Heart right ventricle (tissue), 16 donors: ENCODE data around the gene FOXL2NB. TPM values are rescaled to one million over a fixed set of nuclear protein-coding genes. Genes with fewer than 3 reads are reported as not detected.

Source experiments
- ATAC-seq, 8 donors: fragments of 200-7000 bp; cut with Tn5 transposase; one replicate each; pipeline ENCODE4 v1.9.1; 2020; ENCODE audit warnings: mild to moderate bottlenecking in 8 of 8, moderate library complexity in 8 of 8, moderate number of reproducible peaks in 1 of 8
- DNase-seq, 2 donors: peaks; one replicate each; pipeline ENCODE4 v3.0.0-alpha.2; 2020
- H3K27ac ChIP-seq, 10 donors: fragments of 200-600 bp; sonication (generic) in 2 of 10; one replicate each; pipeline versions ENCODE4 v1.5.0 to v1.8.0; 2020 to 2022; ENCODE audit warnings: mild to moderate bottlenecking in 3 of 10
- H3K27me3 ChIP-seq, 7 donors: fragments of 200-600 bp; one replicate each; pipeline ENCODE4 v1.8.0; 2021 to 2022; ENCODE audit warnings: mild to moderate bottlenecking in 2 of 7
- H3K36me3 ChIP-seq, 9 donors: fragments of 200-600 bp; sonication (generic) in 1 of 9; one replicate each; pipeline versions ENCODE4 v1.5.0 to v1.8.0; 2020 to 2022; ENCODE audit warnings: mild to moderate bottlenecking in 2 of 9
- H3K4me1 ChIP-seq, 9 donors: fragments of 200-600 bp; sonication (generic) in 1 of 9; one replicate each; pipeline versions ENCODE4 v1.5.0 to v1.8.0; 2020 to 2022; ENCODE audit warnings: mild to moderate bottlenecking in 4 of 9
- H3K4me3 ChIP-seq, 10 donors: fragments of 200-600 bp; sonication (generic) in 2 of 10; one replicate each; pipeline versions ENCODE4 v1.5.0 to v1.8.0; 2020 to 2022; ENCODE audit warnings: mild to moderate bottlenecking in 7 of 10, moderate library complexity in 2 of 10
- H3K9me3 ChIP-seq, 11 donors: fragments of 200-600 bp in 10 of 11; sonication (generic) in 2 of 11; one replicate each; pipeline versions ENCODE4 v1.5.0 to v1.8.0; 2013 to 2022; ENCODE audit warnings: mild to moderate bottlenecking in 2 of 11, control low read depth in 1 of 11, moderate library complexity in 1 of 11
- WGBS, 2 donors: extraction: QIAGEN DNeasy Blood & Tissue Kit; methylation state at CpG; one replicate each; pipeline ENCODE4 v1.1.7; 2013; ENCODE audit warnings: inconsistent platforms in 1 of 2; 5-methylcytosine and 5-hydroxymethylcytosine counted together
- intact Hi-C, 10 donors: fragments of 100-400 bp; cut with DNase I; formaldehyde crosslinking; loops; one replicate each; pipeline versions ENCODE4 v1.11.1 to v1.14.2; 2022
- long read RNA-seq, 3 donors: library from polyadenylated mRNA; unstranded; transcript quantifications; one replicate each; pipeline ENCODE4 v2.0.0, GENCODE V29; 2020 to 2021
- polyA plus RNA-seq, 2 donors: library from polyadenylated mRNA; stranded (reverse); fragments of 200-250 nt; gene quantifications; one replicate each; pipeline ENCODE4 v1.2.3, GENCODE V29; 2013
- total RNA-seq, 10 donors: library from RNA; stranded (reverse); fragmentation: NEBNext Ultra II Directional in 3 of 10; extraction: Animal tissue kit (Norgen Biotek cat#: 25700) in 3 of 10; gene quantifications; one replicate each; pipeline versions ENCODE4 v1.2.1 to v1.2.4, GENCODE V29; 2021 to 2023
- TF ChIP-seq, protein P1 (sequence below), 9 donors: fragments of 200-600 bp; sonication (generic) in 2 of 9; IDR thresholded peaks; one replicate each; pipeline versions ENCODE4 v1.5.0 to v1.8.0; 2021 to 2022; ENCODE audit warnings: antibody characterized with exemption in 9 of 9, mild to moderate bottlenecking in 5 of 9, moderate library complexity in 1 of 9
- donor health status: Arrhythmogenic right ventricular cardiomyopathy.
- donor health status: ischemic (EF 13 %, LVEDD 7.1; RV severe dilation, severe dysfunction).
- donor health status: healthy with polysubstance abuse.
- donor health status: DM: no; HTN: yes; CAD: no.
- donor health status: DM: no; HTN: no; CAD: no.
- donor health status: ischemic (EF 25% LVEDD 6.9; RV normal size, moderate dysfunction).
- donor health status: ischemic (EF 25% LVEDD 5.7; RV mildly dilated, moderate dysfunction).
- donor health status: healthy.
- donor health status: DM: yes; HTN: yes; CAD: no.
- donor health status: Ischemic cardiomyopathy.
- donor health status: ischemic (EF 35%, LVEDD 5.7; RV mildly dilated, moderate dysfunction).
- donor health status: nonischemic (EF 11% LVEDD 7.7; RV severe dilation, severe dysfunction).
- donor health status: DM: yes; HTN: yes; CAD: no.
- donor health status: PGD.
- donor health status: ischemic (EF 29% LVEDD 5.4; RV normal size, mild dysfunction).
- donor health status: nonischemic (EF 23%, LVEDD 6.1; RV moderate dilation, normal function).

Gene FOXL2NB
- total RNA-seq (under 1 TPM in 2 of 10 donors, not detected in 8; 0.06 to 0.13 TPM), polyA plus RNA-seq (under 1 TPM in 1 of 2 donors, not detected in 1; 0.01 TPM)
- long read RNA-seq, donor 1 = 0 reads
- long read RNA-seq, donor 2 = 0 reads
- long read RNA-seq, donor 3 = 0 reads

DNA sequence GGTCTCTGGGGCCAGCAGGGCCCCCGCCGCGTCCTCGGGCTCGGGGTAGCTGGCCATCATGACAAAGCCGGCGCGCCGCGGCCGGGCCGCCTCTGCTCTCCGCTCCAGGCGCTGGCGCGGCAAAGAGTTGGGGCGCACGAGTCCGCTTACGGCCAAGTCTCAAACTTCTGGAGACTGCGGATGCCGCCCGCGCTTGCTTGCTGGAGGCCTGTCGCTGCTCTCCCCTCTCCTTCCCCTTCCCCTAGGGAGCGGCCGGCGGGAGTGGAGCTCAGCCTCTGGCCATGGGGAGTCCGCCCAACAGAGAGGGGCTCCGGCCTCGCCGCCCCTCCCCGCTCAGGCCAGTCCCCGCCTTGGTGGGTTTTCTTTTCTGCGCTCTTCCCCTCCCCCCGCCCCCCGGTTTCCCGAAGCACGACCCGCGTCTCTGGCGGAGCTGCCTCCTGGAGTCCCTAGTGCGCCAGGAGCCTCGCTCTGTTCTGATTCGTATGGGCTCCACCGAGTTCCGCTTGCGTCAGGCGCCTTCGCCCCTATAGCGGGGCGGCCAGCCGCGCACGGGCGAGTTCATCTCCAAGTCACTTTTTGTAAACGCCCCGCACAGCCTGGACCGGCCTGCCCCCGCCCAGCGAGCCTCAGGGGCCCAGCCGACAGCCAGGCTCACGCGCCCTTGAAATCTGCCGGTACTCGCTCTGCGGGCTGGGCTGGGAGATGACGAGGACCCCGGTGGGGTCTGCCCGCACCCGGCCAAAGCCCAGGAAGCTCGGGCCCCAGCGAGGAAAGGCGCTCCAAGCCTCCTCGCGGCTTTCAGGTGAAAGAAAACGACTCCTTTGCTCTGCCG is at the start of gene FOXL2NB, which contains the start of gene FOXL2:
TSS of gene FOXL2NB (plus strand) at position 555 of the 832 bp plus-strand sequence. CDS start at position 703, 148 bp downstream.
TSS of gene FOXL2 (minus strand) at position 475 of the 832 bp plus-strand sequence. CDS start at position 60, 415 bp downstream.
- Histone ChIP-seq H3K27me3 (peaks cover 58 to 100% (median 99%) of the 10 kb centered on the region in 7 donors), H3K9me3 (no peaks in the 10 kb centered on the region), H3K4me1 (peaks cover 13 to 50% (median 41%) of the 10 kb centered on the region in 9 donors), H3K4me3 (peak within 1 kb of the TSS; percentile 15 to 59 (median 50)), H3K27ac (no peak within 1 kb of the TSS), H3K36me3 (no peaks in the 10 kb centered on the region)
- intact Hi-C loops = no loop called here
- TF ChIP-seq, protein P1, sequence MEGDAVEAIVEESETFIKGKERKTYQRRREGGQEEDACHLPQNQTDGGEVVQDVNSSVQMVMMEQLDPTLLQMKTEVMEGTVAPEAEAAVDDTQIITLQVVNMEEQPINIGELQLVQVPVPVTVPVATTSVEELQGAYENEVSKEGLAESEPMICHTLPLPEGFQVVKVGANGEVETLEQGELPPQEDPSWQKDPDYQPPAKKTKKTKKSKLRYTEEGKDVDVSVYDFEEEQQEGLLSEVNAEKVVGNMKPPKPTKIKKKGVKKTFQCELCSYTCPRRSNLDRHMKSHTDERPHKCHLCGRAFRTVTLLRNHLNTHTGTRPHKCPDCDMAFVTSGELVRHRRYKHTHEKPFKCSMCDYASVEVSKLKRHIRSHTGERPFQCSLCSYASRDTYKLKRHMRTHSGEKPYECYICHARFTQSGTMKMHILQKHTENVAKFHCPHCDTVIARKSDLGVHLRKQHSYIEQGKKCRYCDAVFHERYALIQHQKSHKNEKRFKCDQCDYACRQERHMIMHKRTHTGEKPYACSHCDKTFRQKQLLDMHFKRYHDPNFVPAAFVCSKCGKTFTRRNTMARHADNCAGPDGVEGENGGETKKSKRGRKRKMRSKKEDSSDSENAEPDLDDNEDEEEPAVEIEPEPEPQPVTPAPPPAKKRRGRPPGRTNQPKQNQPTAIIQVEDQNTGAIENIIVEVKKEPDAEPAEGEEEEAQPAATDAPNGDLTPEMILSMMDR (IDR thresholded peaks at IDR 0.05) = no peak
- ATAC-seq (peak in 6 of 8 donors; percentile 19 to 62 (median 52)), DNase-seq (peak in 1 of 2 donors; percentile 21)
- WGBS, 2 donors = 1 to 2% methylated on average over 75 to 78 of the region's 78 CpGs

DNA sequence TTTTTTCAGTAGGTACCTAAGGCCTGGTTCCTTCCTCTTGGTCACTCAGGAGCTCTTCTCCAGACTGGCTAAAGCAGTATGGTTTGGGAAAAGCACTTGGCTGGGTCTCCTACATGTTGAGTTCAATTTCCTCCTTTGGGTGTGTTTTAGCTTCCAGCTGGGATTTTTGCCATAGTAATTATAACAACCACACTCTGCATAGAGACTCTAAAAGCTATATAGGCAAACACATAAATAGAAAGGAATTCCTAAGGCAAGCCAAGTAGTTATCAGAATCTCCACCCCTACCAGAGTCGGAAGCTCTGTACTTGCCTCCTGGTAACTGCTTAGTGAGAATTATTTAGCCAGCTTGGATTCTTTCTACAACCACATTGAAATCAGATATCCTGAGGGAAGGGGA is 48.7 kb upstream of the FOXL2NB start:
- Histone ChIP-seq H3K4me3 (no peak overlapping the region), H3K9me3 (no peaks in the 10 kb centered on the region), H3K4me1 (peaks cover 9 to 45% (median 28%) of the 10 kb centered on the region in 9 donors), H3K27me3 (no peaks in the 10 kb centered on the region), H3K27ac (peak overlapping the region; percentile 15 to 88 (median 72)), H3K36me3 (no peaks in the 10 kb centered on the region)
- WGBS, 2 donors = 3 to 13% methylated on average over 1 of the region's 1 CpG
- ATAC-seq = peak; percentile 85 to 97 (median 92)
- TF ChIP-seq, protein P1 (IDR thresholded peaks at IDR 0.05) = no peak
- DNase-seq = peak in 1 of 2 donors; percentile 22
- intact Hi-C loops = loop anchor here in 1 of 10 donors (5.0 kb wide), 1 partner anchor 66 kb away; the partner anchor contains the start of gene PIK3CB

DNA sequence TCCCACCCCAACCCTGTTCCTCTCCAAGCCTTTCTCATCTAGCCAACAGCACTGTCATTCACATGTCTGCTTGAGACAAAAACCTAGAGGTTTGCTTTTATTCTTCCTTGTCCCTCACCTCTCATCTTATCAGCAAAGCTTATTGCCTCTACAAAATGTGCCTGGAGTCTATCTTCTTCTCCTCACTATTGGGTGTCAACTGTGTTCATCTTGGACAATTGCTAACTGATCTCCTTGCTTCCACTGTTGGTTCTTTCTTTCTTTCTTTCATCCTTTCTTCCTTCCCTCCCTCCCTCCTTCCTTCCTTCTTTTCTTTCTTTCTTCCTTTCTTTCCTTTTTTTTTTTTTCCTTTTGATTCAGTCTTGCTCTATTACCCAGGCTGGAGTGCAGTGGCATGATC is 48.3 kb upstream of the FOXL2NB start:
- TF ChIP-seq, protein P1 (IDR thresholded peaks at IDR 0.05) = no peak
- no peaks in the 10 kb centered on the region for H3K36me3 ChIP-seq
- H3K9me3 ChIP-seq = no peaks in the 10 kb centered on the region
- intact Hi-C loops = loop anchor here in 1 of 10 donors (5.0 kb wide), 1 partner anchor 66 kb away; the partner anchor contains the start of gene PIK3CB
- peaks cover 9 to 45% (median 28%) of the 10 kb centered on the region in 9 donors for H3K4me1 ChIP-seq
- ATAC-seq (peak in 1 of 8 donors; percentile 32), DNase-seq (no peak)
- H3K27ac ChIP-seq = peak overlapping the region; percentile 15 to 88 (median 72)
- H3K27me3 ChIP-seq = no peaks in the 10 kb centered on the region
- no peak overlapping the region for H3K4me3 ChIP-seq

DNA sequence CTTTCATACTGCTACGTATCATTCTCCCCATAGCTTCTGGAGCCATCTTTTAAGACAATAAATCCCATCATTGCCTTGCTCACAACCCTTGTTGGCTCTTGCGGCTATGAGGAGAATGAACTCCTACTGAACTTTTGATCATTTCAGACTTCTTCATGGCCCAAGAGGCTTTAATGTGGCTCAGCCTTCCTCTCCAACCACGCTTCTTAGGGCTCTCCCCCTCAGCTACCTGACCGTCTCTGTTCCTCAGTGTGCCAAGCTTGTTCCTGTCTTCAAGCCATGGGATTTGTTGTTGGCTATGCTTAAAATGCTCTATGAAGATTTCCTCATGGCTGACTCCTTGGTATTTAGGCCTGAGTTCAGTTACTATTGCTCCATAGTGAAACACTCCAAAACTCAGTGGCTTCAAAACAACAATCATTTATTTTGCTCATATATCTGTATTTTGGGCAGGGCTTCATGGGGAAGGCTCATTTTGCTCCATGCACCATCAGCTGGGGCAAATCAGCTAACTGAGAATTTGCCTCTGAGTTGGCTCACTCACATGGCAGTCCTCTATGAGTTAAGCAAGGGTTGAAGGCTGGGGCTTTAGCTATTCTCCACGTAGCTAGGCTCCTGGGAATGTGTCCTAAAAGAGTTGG is 47.5 kb upstream of the FOXL2NB start:
- no peaks in the 10 kb centered on the region for H3K27me3 ChIP-seq
- TF ChIP-seq, protein P1 (IDR thresholded peaks at IDR 0.05) = no peak
- no peaks in the 10 kb centered on the region for H3K9me3 ChIP-seq
- H3K4me1 ChIP-seq = peaks cover 9 to 45% (median 28%) of the 10 kb centered on the region in 9 donors
- 89 to 92% methylated on average over 5 of the region's 5 CpGs for WGBS, 2 donors
- H3K27ac ChIP-seq = peak overlapping the region in 7 of 10 donors; percentile 34 to 88 (median 75)
- DNase-seq (no peak), ATAC-seq (no peak)
- H3K36me3 ChIP-seq = no peaks in the 10 kb centered on the region
- no peak overlapping the region for H3K4me3 ChIP-seq
- intact Hi-C loops = loop anchor here in 1 of 10 donors (5.0 kb wide), 1 partner anchor 67 kb away; the partner anchor contains the start of gene PIK3CB
